Stimulated activated CD4-positive, alpha-beta T cell treated with anti-CD3 and anti-CD28 coated beads, Interleukin-4, amount 100 ng/mL, for 4 hours (primary cell): Measurements from ENCODE around the gene MMP14.
"Not testable (repeated sequence)": the region's sequence is repeated elsewhere in the genome, so short reads cannot be mapped to it uniquely, and the experiment has no call there.

ENCODE experiments used
- DNase-seq, 2 experiments: peaks; one replicate each; pipeline ENCODE4 v3.0.0-alpha.2; 2020

MMP14 gene

GRCh38 chr14:22842211-22843122 lies 6.1 kb downstream of the MMP14 start:
- no peak for DNase-seq

- no peak for DNase-seq
Observed at GRCh38 chr14:22843123-22843925, 6.9 kb downstream of the MMP14 start.

- no peak for DNase-seq
Observed at GRCh38 chr14:22844221-22845102, 8.1 kb downstream of the MMP14 start.

GRCh38 chr14:22845103-22845394 lies 8.7 kb downstream of the MMP14 start:
- no peak for DNase-seq

- DNase-seq = no peak
Observed at GRCh38 chr14:22845821-22846625, 9.6 kb downstream of the MMP14 start.

GRCh38 chr14:22846811-22847307 lies 10.5 kb downstream of the MMP14 start:
- DNase-seq = no peak

- DNase-seq = no peak
Observed at GRCh38 chr14:22847661-22848341, 11.4 kb downstream of the MMP14 start.

- no peak for DNase-seq
Observed at GRCh38 chr14:22848351-22849164, 12.2 kb downstream of the MMP14 start.

- DNase-seq = no peak
Observed at GRCh38 chr14:22849212-22849819, 12.9 kb downstream of the MMP14 start.

GRCh38 chr14:22850944-22851764 lies 14.8 kb downstream of the MMP14 start:
- DNase-seq = no peak

GRCh38 chr14:22852178-22852577 lies 15.8 kb downstream of the MMP14 start:
- not testable (repeated sequence) for DNase-seq

GRCh38 chr14:22852599-22852939 lies 16.2 kb downstream of the MMP14 start:
- DNase-seq = no peak

GRCh38 chr14:22852940-22853767 lies 16.8 kb downstream of the MMP14 start:
- DNase-seq = peak; percentile 85 to 92

GRCh38 chr14:22854296-22854695 lies 17.9 kb downstream of the MMP14 start:
- DNase-seq = not testable (repeated sequence)

GRCh38 chr14:22854963-22855724 lies 18.8 kb downstream of the MMP14 start:
- no peak for DNase-seq

- no peak for DNase-seq
Observed at GRCh38 chr14:22856428-22856827, 20.0 kb downstream of the MMP14 start.

- not testable (repeated sequence) for DNase-seq
Observed at GRCh38 chr14:22860377-22860776, 24.0 kb downstream of the MMP14 start.
